LNCAP (cell line): ENCODE data around the gene SCN5A.

Experiments
- TF ChIP-seq, protein P1 (sequence below): fragments of 450-650 bp; IDR thresholded peaks from 2 replicates; pipeline ENCODE4 v1.5.1; 2017; ENCODE audit warnings: mild to moderate bottlenecking

The SCN5A gene

GRCh38 chr3:38611866-38612265, 37.6 kb downstream of the SCN5A start:
- TF ChIP-seq, protein P1, sequence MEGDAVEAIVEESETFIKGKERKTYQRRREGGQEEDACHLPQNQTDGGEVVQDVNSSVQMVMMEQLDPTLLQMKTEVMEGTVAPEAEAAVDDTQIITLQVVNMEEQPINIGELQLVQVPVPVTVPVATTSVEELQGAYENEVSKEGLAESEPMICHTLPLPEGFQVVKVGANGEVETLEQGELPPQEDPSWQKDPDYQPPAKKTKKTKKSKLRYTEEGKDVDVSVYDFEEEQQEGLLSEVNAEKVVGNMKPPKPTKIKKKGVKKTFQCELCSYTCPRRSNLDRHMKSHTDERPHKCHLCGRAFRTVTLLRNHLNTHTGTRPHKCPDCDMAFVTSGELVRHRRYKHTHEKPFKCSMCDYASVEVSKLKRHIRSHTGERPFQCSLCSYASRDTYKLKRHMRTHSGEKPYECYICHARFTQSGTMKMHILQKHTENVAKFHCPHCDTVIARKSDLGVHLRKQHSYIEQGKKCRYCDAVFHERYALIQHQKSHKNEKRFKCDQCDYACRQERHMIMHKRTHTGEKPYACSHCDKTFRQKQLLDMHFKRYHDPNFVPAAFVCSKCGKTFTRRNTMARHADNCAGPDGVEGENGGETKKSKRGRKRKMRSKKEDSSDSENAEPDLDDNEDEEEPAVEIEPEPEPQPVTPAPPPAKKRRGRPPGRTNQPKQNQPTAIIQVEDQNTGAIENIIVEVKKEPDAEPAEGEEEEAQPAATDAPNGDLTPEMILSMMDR: no peak

DNA sequence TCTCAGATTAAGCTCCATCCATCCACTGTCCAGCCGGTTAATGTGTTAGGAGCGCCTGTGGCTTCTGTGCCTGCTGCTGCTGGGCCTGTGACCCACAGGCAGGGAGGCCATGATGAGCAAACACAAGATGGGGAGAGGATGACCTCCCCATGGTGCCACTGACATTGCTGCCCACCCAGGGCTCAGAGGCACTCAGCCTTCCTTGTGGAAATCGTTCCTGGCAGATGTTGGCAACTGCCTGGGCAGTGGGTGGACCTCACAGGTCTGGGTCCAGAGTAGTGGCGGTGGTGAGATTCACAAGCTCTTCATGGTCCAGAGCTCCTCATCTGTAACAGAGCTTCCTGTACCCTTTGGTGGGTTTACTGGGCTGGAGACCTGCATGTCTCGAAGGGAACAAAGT, 38.6 kb downstream of the SCN5A start:
- TF ChIP-seq, protein P1: no peak

DNA sequence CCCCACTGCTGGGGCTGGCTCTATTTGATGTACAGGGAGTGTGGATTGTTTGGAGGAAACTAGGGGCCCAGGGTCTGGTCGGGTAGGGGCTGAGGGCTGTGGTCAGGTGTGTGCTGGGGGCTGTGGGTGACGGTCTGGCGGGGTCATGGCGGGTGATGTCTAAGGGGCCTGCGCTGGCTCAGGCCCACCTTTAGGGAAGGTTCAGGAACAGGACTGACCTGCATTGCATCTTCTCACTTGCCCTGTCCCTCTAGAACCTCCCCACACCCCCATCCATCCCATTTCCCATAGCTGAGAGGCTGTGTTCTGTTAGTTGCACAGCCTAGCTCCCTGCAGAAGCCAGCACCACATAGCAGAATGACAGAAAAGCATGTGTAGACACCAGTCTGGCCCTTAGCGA, 39.1 kb downstream of the SCN5A start:
- TF ChIP-seq, protein P1: no peak

- TF ChIP-seq, protein P1: no peak
Observed at GRCh38 chr3:38609386-38610111, 39.9 kb downstream of the SCN5A start.

- TF ChIP-seq, protein P1: no peak
Observed at GRCh38 chr3:38608961-38609360, 40.5 kb downstream of the SCN5A start.

DNA sequence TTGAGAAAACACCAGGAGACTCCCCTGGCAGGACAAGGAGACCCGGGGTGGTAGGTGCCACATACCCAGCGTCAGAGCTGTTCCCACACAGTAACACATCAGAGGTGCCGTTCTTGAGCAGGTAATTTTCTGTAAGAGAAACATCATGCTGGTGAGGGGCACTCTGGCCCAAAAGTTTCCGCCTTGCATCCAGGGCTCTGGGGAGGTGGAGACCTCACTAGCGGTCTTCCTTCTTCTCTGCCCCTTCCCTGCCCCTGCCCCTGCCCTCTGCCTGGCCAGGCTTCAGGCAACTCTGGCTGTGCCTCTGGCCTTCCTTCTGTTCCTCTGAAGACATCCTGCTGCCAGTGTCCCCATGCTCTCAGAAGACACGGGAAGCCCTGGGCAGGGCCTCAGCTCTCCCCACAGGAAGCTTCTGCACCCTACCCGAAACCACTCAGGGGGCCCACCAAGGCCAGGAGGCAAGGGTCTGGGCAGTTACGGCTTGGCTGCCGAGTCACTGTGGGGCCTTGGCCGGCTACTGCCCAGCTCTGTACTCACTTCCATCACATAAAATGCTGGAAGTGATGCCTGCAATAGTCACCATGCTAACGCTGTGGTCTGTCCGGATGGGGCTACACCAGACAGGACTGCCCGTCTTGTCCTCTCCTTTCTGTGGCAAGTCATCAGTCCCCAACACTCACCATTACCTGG, 41.3 kb downstream of the SCN5A start:
- TF ChIP-seq, protein P1: no peak

GRCh38 chr3:38606561-38606960, 42.9 kb downstream of the SCN5A start:
- TF ChIP-seq, protein P1: no peak
